ENCODE data around the gene GPR141.

GPR141 gene

DNA sequence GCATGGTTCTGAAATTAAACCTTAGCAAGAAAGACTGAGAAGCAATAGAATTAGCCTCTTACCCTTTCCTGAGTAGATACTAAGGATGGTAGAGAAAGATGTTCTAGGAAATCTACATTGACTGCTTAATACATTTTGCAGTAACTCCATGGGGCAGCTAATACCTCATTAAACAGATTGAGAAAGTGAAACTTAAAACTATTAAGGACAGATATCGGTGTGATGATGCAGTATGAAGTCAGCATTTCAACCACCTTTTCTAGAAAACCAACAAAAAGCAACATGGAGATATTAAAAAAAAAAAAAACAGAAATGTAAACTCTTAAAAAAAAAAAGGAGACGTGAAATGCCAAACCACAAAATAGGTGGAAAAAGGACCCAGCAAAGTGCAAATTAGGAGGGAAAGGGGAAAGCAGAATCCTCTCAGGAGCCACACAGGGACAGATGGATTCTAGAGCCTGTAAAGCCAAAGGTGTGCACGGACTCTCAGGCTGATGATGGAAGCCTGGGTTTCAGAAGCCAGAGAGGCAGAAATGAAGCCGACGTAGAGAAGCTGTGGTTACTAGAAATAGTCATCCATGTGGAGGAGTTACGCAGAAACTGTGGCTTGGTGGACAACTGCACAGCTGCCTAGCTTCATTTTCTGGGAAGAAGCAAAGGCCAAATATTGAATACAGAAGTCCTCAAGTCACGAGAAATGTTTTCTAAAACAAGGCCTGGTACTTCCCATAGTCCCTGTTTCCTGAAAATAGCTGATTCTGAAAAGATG, 38.1 kb upstream of the GPR141 start:
- Histone ChIP-seq H3K9me3 (ENCODE audit: control insufficient read depth, low read length) (no peaks in the 10 kb centered on the region), H2AFZ (no peak overlapping the region), H3K4me2 (ENCODE audit: low read length) (no peak overlapping the region), H3K27ac (no peak overlapping the region), H3K36me3 (ENCODE audit: control insufficient read depth, insufficient read depth, low read length) (no peaks in the 10 kb centered on the region), H3K4me1 (no peaks in the 10 kb centered on the region), H3K9ac (no peak overlapping the region), H3K4me3 (ENCODE audit: low read depth, low read length) (no peak overlapping the region), H3K79me2 (no peaks in the 10 kb centered on the region), H3K27me3 (ENCODE audit: control insufficient read depth, insufficient read depth, low read length) (no peaks in the 10 kb centered on the region)
- TF ChIP-seq, protein P1, sequence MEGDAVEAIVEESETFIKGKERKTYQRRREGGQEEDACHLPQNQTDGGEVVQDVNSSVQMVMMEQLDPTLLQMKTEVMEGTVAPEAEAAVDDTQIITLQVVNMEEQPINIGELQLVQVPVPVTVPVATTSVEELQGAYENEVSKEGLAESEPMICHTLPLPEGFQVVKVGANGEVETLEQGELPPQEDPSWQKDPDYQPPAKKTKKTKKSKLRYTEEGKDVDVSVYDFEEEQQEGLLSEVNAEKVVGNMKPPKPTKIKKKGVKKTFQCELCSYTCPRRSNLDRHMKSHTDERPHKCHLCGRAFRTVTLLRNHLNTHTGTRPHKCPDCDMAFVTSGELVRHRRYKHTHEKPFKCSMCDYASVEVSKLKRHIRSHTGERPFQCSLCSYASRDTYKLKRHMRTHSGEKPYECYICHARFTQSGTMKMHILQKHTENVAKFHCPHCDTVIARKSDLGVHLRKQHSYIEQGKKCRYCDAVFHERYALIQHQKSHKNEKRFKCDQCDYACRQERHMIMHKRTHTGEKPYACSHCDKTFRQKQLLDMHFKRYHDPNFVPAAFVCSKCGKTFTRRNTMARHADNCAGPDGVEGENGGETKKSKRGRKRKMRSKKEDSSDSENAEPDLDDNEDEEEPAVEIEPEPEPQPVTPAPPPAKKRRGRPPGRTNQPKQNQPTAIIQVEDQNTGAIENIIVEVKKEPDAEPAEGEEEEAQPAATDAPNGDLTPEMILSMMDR (IDR thresholded peaks at IDR 0.05): no peak

DNA sequence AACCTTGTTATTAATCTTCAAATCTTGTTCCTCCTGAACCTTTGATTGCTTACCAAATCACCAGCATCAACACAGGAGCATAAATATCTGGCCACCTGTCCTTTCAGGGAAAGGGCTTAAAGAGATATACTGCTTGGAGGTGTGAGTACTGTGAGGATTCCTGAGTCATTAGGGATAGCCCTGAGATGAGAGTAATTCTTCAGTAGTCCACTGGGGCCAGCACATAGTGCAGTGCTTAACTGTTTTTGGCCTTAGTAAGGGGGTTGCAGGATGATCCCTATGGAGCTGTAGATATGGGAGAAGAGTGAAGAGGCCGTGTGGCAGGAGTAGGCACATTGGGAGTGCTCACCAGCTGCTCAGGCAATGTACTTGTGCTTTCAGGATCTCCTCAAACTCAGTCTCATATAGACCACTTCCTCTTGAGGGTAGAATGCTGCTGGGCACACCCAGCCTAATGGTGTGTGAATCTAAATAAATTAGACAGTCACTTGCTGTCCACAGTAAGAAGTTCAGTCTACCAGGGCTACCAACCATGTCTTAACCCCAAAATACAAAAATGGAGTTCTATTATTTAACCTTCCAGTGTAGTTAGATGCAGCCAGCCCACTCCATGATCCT, 26.5 kb upstream of the GPR141 start:
- TF ChIP-seq, protein P1 (IDR thresholded peaks at IDR 0.05): no peak

GRCh38 chr7:37657816-37658215, 25.8 kb upstream of the GPR141 start:
- H3K4me2 ChIP-seq (ENCODE audit: low read length): no peak overlapping the region
- no peak overlapping the region for H3K4me3 ChIP-seq (ENCODE audit: low read depth, low read length)
- no peaks in the 10 kb centered on the region for H3K79me2 ChIP-seq
- H2AFZ ChIP-seq: no peak overlapping the region
- no peak overlapping the region for H3K27ac ChIP-seq
- H3K9ac ChIP-seq: no peak overlapping the region
- H3K4me1 ChIP-seq: no peaks in the 10 kb centered on the region
- H3K9me3 ChIP-seq (ENCODE audit: control insufficient read depth, low read length): no peaks in the 10 kb centered on the region
- H3K36me3 ChIP-seq (ENCODE audit: control insufficient read depth, insufficient read depth, low read length): no peaks in the 10 kb centered on the region
- no peaks in the 10 kb centered on the region for H3K27me3 ChIP-seq (ENCODE audit: control insufficient read depth, insufficient read depth, low read length)
- TF ChIP-seq, protein P1 (IDR thresholded peaks at IDR 0.05): no peak

More for the DNA sequence above, 26.5 kb upstream of the GPR141 start:
- Histone ChIP-seq H3K4me1 (no peaks in the 10 kb centered on the region), H3K79me2 (no peaks in the 10 kb centered on the region), H3K27me3 (ENCODE audit: control insufficient read depth, insufficient read depth, low read length) (no peaks in the 10 kb centered on the region), H3K9ac (no peak overlapping the region), H3K4me3 (ENCODE audit: low read depth, low read length) (no peak overlapping the region), H3K9me3 (ENCODE audit: control insufficient read depth, low read length) (no peaks in the 10 kb centered on the region), H3K4me2 (ENCODE audit: low read length) (no peak overlapping the region), H3K27ac (no peak overlapping the region), H2AFZ (no peak overlapping the region), H3K36me3 (ENCODE audit: control insufficient read depth, insufficient read depth, low read length) (no peaks in the 10 kb centered on the region)

GRCh38 chr7:37659971-37660565, 23.5 kb upstream of the GPR141 start:
- no peak overlapping the region for H3K4me3 ChIP-seq (ENCODE audit: low read depth, low read length)
- H3K27me3 ChIP-seq (ENCODE audit: control insufficient read depth, insufficient read depth, low read length): no peaks in the 10 kb centered on the region
- H3K79me2 ChIP-seq: no peaks in the 10 kb centered on the region
- H2AFZ ChIP-seq: no peak overlapping the region
- no peaks in the 10 kb centered on the region for H3K9me3 ChIP-seq (ENCODE audit: control insufficient read depth, low read length)
- H3K4me1 ChIP-seq: no peaks in the 10 kb centered on the region
- H3K36me3 ChIP-seq (ENCODE audit: control insufficient read depth, insufficient read depth, low read length): no peaks in the 10 kb centered on the region
- no peak overlapping the region for H3K27ac ChIP-seq
- H3K4me2 ChIP-seq (ENCODE audit: low read length): no peak overlapping the region
- no peak overlapping the region for H3K9ac ChIP-seq
- TF ChIP-seq, protein P1 (IDR thresholded peaks at IDR 0.05): no peak
